Sciatic nerve (tissue), 2 donors: ENCODE measurements around the gene RNF175. TPM values are rescaled to one million over a fixed set of nuclear protein-coding genes. Genes with fewer than 3 reads are reported as not detected.
"Not testable (repeated sequence)": the region's sequence is repeated elsewhere in the genome, so short reads cannot be mapped to it uniquely, and the experiment has no call there.

Experiments
- ATAC-seq: fragments of 200-7000 bp; cut with Tn5 transposase; one replicate; pipeline ENCODE4 v1.9.1; 2020; ENCODE audit warnings: mild to moderate bottlenecking, moderate library complexity
- DNase-seq: peaks from one replicate; pipeline ENCODE4 v3.0.0-alpha.2; 2020; ENCODE audit warnings: low spot score
- intact Hi-C: fragments of 100-400 bp; cut with DNase I; formaldehyde crosslinking; loops from one replicate; pipeline ENCODE4 v1.14.2; 2022
- total RNA-seq: library from RNA; stranded (reverse); fragmentation: NEBNext Ultra II Directional; extraction: Animal tissue kit (Norgen Biotek cat#: 25700); gene quantifications from one replicate; pipeline ENCODE4 v1.2.1, GENCODE V29; 2021
- donor health status: DM: no; HTN: no; CAD: no.
- donor health status: DM: no; HTN: no; CAD: no.

Gene RNF175
- total RNA-seq, 1 donor from 2014 or later: 2.3 TPM

DNA sequence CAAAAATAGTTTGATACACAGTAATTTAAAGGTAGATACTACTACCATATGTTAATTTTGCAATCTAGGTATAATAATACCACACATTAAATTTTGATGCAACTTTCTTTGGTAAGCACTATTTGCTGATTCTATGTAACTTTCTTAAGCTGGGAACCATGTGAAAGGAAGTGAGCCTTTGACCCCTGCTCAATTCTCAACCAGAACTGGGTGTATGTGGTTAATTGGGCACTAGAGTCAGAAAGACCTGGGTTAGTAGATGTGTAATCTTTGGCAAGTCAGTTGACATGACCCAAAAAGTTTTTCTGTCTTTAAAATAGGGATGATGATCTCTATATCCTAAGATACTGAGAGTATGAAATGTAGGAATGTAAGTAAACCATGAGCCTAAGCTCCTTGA, 53.3 kb downstream of the RNF175 start:
- DNase-seq: no peak
- intact Hi-C loops: no loop called here

GRCh38 chr4:153705743-153706468, 53.9 kb downstream of the RNF175 start:
- no peak for DNase-seq
- intact Hi-C loops: no loop called here
- no peak for ATAC-seq

More for the DNA sequence above, 53.3 kb downstream of the RNF175 start:
- no peak for ATAC-seq

GRCh38 chr4:153704522-153704921, 55.3 kb downstream of the RNF175 start:
- intact Hi-C loops: no loop called here
- DNase-seq (no peak), ATAC-seq (no peak)

GRCh38 chr4:153684971-153685371, 74.9 kb downstream of the RNF175 start:
- no peak for ATAC-seq
- no peak for DNase-seq

GRCh38 chr4:153684182-153684970, 75.4 kb downstream of the RNF175 start, which contains the start of gene TLR2:
Gene TLR2 (plus strand): TSS chr4:153684280. CDS start chr4:153702908, 18,628 bp downstream.
- ATAC-seq (peak; percentile 95), DNase-seq (peak; percentile 84)
- intact Hi-C loops: no loop called here

More at GRCh38 chr4:153684971-153685371, 74.9 kb downstream of the RNF175 start:
- intact Hi-C loops: no loop called here

- no peak for ATAC-seq
- DNase-seq: no peak
- intact Hi-C loops: no loop called here
Measured at GRCh38 chr4:153683763-153684181, 76.1 kb downstream of the RNF175 start.

GRCh38 chr4:153679486-153679885, 80.3 kb downstream of the RNF175 start:
- intact Hi-C loops: no loop called here
- DNase-seq: peak; percentile 60
- peak; percentile 16 for ATAC-seq

DNA sequence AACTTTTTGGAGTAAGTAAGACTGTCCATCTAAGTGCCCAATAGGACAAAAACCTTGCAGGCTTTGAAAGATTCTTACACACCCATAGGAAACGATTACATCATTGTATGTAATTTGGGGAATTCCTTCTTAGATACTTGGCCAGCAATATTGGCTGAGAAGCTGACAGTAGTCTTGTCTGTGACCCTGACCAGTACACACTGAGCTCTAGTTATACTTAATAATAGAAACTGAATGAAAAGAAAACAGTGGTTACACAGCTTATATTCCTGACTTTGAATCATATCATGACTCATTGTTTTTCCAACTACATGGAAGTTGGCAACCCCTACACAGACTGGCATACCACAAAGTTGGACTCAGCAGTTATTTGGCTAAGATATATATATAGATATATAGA, 82.8 kb downstream of the RNF175 start:
- ATAC-seq: peak; percentile 34
- intact Hi-C loops: no loop called here

GRCh38 chr4:153676486-153676885, 83.3 kb downstream of the RNF175 start:
- DNase-seq (no peak), ATAC-seq (no peak)
- intact Hi-C loops: no loop called here

More for the DNA sequence above, 82.8 kb downstream of the RNF175 start:
- DNase-seq: no peak

DNA sequence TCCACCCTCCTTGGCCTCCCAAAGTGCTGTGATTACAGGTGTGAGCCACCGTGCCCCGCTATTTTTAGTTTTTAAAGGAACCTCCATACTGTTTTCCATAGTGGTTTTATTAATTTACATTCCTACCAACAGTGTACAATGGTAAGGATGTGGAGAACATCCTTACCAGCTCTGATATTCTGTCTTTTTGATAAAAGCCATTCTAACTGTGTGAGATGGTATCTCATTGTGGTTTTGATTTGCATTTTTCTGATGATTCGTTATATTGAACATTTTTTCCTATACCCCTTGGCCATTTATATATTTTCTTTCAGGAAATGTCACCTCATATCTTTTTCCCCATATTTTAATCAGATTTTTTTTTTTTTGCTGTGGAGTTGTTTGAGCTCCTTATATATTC, 90.0 kb downstream of the RNF175 start:
- intact Hi-C loops: no loop called here
- no peak for DNase-seq
- ATAC-seq: no peak

- ATAC-seq (no peak), DNase-seq (no peak)
- intact Hi-C loops: no loop called here
Measured at GRCh38 chr4:153668647-153669046, 91.2 kb downstream of the RNF175 start.

- intact Hi-C loops, DNase-seq, ATAC-seq: not testable (repeated sequence)
Measured at GRCh38 chr4:153666505-153666904, 93.3 kb downstream of the RNF175 start.

DNA sequence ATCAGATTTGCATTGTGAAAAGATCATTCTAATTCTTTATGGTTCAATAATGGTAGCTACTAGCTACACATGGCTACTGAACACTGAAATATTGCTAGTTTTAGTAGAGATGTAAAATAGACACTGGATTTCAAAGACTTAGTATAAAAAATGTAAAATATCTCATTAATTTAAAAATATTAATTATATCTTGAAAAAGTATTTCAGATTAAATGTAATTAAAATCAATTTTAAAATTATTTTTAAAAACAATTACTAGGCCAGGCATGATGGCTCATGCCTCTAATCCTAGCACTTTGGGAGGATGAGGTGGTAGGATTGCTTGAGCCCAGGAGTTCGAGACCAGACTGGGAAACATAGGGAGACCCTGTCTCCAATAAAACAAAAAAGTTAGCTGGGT, 96.2 kb downstream of the RNF175 start:
- no peak for DNase-seq
- intact Hi-C loops: no loop called here
- ATAC-seq: no peak

GRCh38 chr4:153661908-153662307, 97.9 kb downstream of the RNF175 start:
- intact Hi-C loops: no loop called here

DNA sequence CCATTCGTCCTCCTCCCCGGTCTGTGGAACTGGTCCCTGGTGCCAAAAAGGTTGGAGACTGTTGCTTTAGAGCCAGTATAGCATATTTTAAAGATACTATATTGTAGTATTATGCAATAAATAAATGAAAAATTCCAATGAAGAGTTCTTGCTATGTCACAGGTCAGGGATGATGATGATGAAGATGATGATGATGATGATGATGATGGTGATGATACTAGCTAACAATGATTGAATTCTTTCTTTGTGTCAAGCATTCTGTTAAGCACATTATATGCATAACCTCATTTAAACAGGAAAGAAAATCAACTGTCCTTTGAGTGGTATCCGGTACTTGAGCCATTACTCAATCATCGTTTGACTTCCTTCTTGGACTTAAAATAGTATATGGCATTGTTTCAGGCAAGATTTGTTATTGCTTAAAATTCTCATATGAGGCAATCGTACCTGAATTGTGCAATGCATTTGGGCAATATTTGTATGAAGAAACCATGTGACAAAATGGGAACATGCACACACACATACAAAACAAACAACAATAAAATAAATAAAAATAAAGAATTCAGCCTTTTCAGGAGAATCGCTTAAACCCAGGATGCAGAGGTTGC, 98.5 kb downstream of the RNF175 start:
- intact Hi-C loops: no loop called here
- ATAC-seq (peak; percentile 83), DNase-seq (no peak)

More at GRCh38 chr4:153661908-153662307, 97.9 kb downstream of the RNF175 start:
- DNase-seq (no peak), ATAC-seq (no peak)

Other genes starting within 250 kb of the RNF175 start
- gene TLR2, start 75.7 kb downstream of the RNF175 start, total RNA-seq: 35.2 TPM
- 126 TPM for gene SFRP2, start 29.1 kb upstream of the RNF175 start, total RNA-seq